Brain pericyte (primary cell): ENCODE measurements around the gene SAPCD1.

Experiments
- DNase-seq: peaks from one replicate; pipeline ENCODE4 v3.0.0-alpha.2; 2012; ENCODE audit warnings: low read depth, low spot score

SAPCD1 gene

GRCh38 chr6:31750411-31751022 lies 11.9 kb upstream of the SAPCD1 start:
- DNase-seq: no peak

GRCh38 chr6:31752739-31753319 lies 9.6 kb upstream of the SAPCD1 start:
- DNase-seq: no peak

GRCh38 chr6:31758281-31758680 lies 4.2 kb upstream of the SAPCD1 start:
- DNase-seq: no peak

GRCh38 chr6:31760790-31761189 lies 1.7 kb upstream of the SAPCD1 start:
- no peak for DNase-seq

- DNase-seq: no peak
Measured at GRCh38 chr6:31761343-31761742, 1.1 kb upstream of the SAPCD1 start.

GRCh38 chr6:31762878-31763618 lies 592 bp downstream of the SAPCD1 start:
- no peak for DNase-seq

GRCh38 chr6:31763619-31763940 lies 1.1 kb downstream of the SAPCD1 start:
- DNase-seq: no peak

- no peak for DNase-seq
Measured at GRCh38 chr6:31764198-31764597, 1.7 kb downstream of the SAPCD1 start.

GRCh38 chr6:31765559-31765909 lies 3.1 kb downstream of the SAPCD1 start:
- DNase-seq: no peak

GRCh38 chr6:31765910-31766794 lies 3.7 kb downstream of the SAPCD1 start:
- DNase-seq: no peak

- DNase-seq: no peak
Measured at GRCh38 chr6:31767096-31767645, 4.7 kb downstream of the SAPCD1 start.

GRCh38 chr6:31768363-31769257 lies 6.2 kb downstream of the SAPCD1 start:
- no peak for DNase-seq

- DNase-seq: no peak
Measured at GRCh38 chr6:31769684-31770371, 7.4 kb downstream of the SAPCD1 start.

- DNase-seq: no peak
Measured at GRCh38 chr6:31770860-31771259, 8.4 kb downstream of the SAPCD1 start.

- no peak for DNase-seq
Measured at GRCh38 chr6:31771992-31772358, 9.5 kb downstream of the SAPCD1 start.

GRCh38 chr6:31775184-31775583 lies 12.7 kb downstream of the SAPCD1 start:
- DNase-seq: no peak

GRCh38 chr6:31775633-31776484 lies 13.4 kb downstream of the SAPCD1 start:
- DNase-seq: no peak

- DNase-seq: no peak
Measured at GRCh38 chr6:31776485-31776988, 14.1 kb downstream of the SAPCD1 start.

- DNase-seq: no peak
Measured at GRCh38 chr6:31776989-31777666, 14.7 kb downstream of the SAPCD1 start, which contains the start of gene VWA7. Gene VWA7, minus strand, starts transcription at chr6:31777328. Its CDS starts 549 bp downstream, at chr6:31776779.
